ENCODE results near the gene FERMT1. TPM values are rescaled to one million over a fixed set of nuclear protein-coding genes. Genes with fewer than 3 reads are reported as not detected.

FERMT1 gene
- total RNA-seq, 4 donors from 2014 or later: 0.84 to 1.6 (median 1.2) TPM

- ATAC-seq (ENCODE audit: low FRiP score) (peak; percentile 6), DNase-seq (ENCODE audit: low spot score) (no peak)
- no peak for TF ChIP-seq CTCF (IDR thresholded peaks at IDR 0.05)
Observed at GRCh38 chr20:6053064-6053775, 69.6 kb downstream of the FERMT1 start.

- no peak for TF ChIP-seq CTCF (IDR thresholded peaks at IDR 0.05)
- DNase-seq (ENCODE audit: low spot score): no peak
Observed at GRCh38 chr20:6051505-6051904, 71.3 kb downstream of the FERMT1 start.

GRCh38 chr20:6048391-6048790, 74.4 kb downstream of the FERMT1 start:
- TF ChIP-seq CTCF (IDR thresholded peaks at IDR 0.05): no peak
- DNase-seq (ENCODE audit: low spot score) (no peak), ATAC-seq (ENCODE audit: low FRiP score) (no peak)

More at GRCh38 chr20:6051505-6051904, 71.3 kb downstream of the FERMT1 start:
- ATAC-seq (ENCODE audit: low FRiP score): no peak

- TF ChIP-seq CTCF (IDR thresholded peaks at IDR 0.05): no peak
- DNase-seq (ENCODE audit: low spot score): no peak
Observed at GRCh38 chr20:6046432-6046831, 76.4 kb downstream of the FERMT1 start.

GRCh38 chr20:6045566-6045965, 77.3 kb downstream of the FERMT1 start:
- no peak for ATAC-seq (ENCODE audit: low FRiP score)
- no peak for TF ChIP-seq CTCF (IDR thresholded peaks at IDR 0.05)
- no peak for DNase-seq (ENCODE audit: low spot score)

More at GRCh38 chr20:6046432-6046831, 76.4 kb downstream of the FERMT1 start:
- ATAC-seq (ENCODE audit: low FRiP score): no peak

- TF ChIP-seq CTCF (IDR thresholded peaks at IDR 0.05): no peak
- no peak for DNase-seq (ENCODE audit: low spot score)
Observed at GRCh38 chr20:6044115-6044514, 78.7 kb downstream of the FERMT1 start.

GRCh38 chr20:6041808-6042265, 81.0 kb downstream of the FERMT1 start:
- DNase-seq (ENCODE audit: low spot score) (no peak), ATAC-seq (ENCODE audit: low FRiP score) (no peak)
- no peak for TF ChIP-seq CTCF (IDR thresholded peaks at IDR 0.05)

More at GRCh38 chr20:6044115-6044514, 78.7 kb downstream of the FERMT1 start:
- no peak for ATAC-seq (ENCODE audit: low FRiP score)

All from omental fat pad (tissue), 4 donors.